Measurements from ENCODE around the gene IL1R2. TPM values are rescaled to one million over a fixed set of nuclear protein-coding genes. Genes with fewer than 3 reads are reported as not detected.

IL1R2 gene
- total and polyA plus RNA-seq, 2 of the 13 experiments (the other 11 are each of a cell fraction or from before 2014, with no cell fraction given), result 3.6 to 7.3 TPM

GRCh38 chr2:102046135-102046986 is 54.6 kb downstream of the IL1R2 start (continued):
- TF ChIP-seq ZNF691 (CRISPR knock-in tag; IDR thresholded peaks at IDR 0.05; ENCODE audit: borderline replicate concordance, low read depth) (peak; percentile 94; the same call in 1 of the 2 replicates), ZNF746 (CRISPR knock-in tag; IDR thresholded peaks at IDR 0.05) (peak; percentile 86; the same call in 1 of the 2 replicates), AHR (CRISPR knock-in tag; IDR thresholded peaks at IDR 0.05) (peak; percentile 88; the same call in 1 of the 2 replicates), ZBTB49 (CRISPR knock-in tag; IDR thresholded peaks at IDR 0.05; ENCODE audit: borderline replicate concordance) (peak; percentile 78; the same call in 1 of the 2 replicates), E2F2 (CRISPR knock-in tag; IDR thresholded peaks at IDR 0.05; ENCODE audit: borderline replicate concordance) (0 out of 2 replicates have a peak, but pooled peaks have one; percentile 53), GZF1 (CRISPR knock-in tag; IDR thresholded peaks at IDR 0.05) (no peak), ZNF101 (CRISPR knock-in tag; IDR thresholded peaks at IDR 0.05; ENCODE audit: borderline replicate concordance, low read depth) (0 out of 2 replicates have a peak, but pooled peaks have one; percentile 84), ATF5 (CRISPR knock-in tag; IDR thresholded peaks at IDR 0.05; ENCODE audit: low read depth) (no peak), ZNF431 (CRISPR knock-in tag; IDR thresholded peaks at IDR 0.05; ENCODE audit: borderline replicate concordance, low read depth) (peak; percentile 96), ZNF646 (CRISPR knock-in tag; IDR thresholded peaks at IDR 0.05) (peak; percentile 91; the same call in 1 of the 2 replicates), WIZ (CRISPR knock-in tag; IDR thresholded peaks at IDR 0.05) (no peak)
